Measurements from ENCODE around the gene PITX2. TPM values are rescaled to one million over a fixed set of nuclear protein-coding genes. Genes with fewer than 3 reads are reported as not detected.

The PITX2 gene
- polyA plus RNA-seq, 2 of the 4 experiments (the other 2 are of a cell fraction) = 1.1 to 2.6 TPM

DNA sequence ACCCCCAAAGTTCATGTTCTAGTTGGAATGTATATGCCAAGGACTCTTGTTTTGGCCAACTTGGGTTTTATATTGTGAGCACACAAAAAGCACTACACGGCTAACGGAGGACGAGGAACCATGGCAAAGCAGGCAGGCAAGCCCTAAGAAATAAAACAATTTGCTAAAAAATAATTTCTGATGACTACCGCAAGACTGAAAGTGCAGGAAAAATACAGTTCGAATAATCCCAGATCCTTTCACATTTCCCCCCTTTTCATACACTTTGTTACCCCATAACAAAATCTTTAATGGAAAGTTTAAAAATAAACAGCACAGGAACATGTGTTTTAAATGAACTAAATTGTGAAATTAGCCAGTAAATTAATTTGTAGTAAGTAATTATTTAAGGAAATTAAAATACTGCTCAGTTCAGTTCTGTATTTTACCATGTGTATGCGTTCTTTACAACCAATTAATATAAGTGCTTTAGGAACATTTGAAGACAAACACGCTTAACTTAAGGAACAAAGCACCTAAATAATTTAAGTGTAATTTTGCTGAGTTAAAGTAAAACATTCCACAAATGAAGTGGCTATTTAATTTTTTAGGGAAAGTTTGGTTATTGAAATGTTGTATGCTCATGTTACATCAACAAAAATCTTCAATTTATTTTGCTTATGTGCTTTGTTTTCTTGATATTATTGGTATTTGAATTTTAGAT is 12.4 kb upstream of the PITX2 start:
- WGBS (ENCODE audit: missing lambda C conversion rate) = 72% methylated on average over 7 of the region's 7 CpGs
- Histone ChIP-seq H3K4me1 (no peaks in the 10 kb centered on the region), H3K4me2 (peak overlapping the region; percentile 95; the same call in 2 of the 3 replicates), H3K4me3 (no peak overlapping the region), H3K9me3 (no peaks in the 10 kb centered on the region), H3K27ac (no peak overlapping the region)
- FAIRE-seq (no peak), DNase-seq (ENCODE audit: low read depth in 1 of 2, low spot score in 1 of 2) (no peak), ATAC-seq (no peak)
- POLR2A ChIA-PET = no interaction called here
- TF ChIP-seq POLR2A (IDR thresholded peaks at IDR 0.05; ENCODE audit: low read length) (no peak), SREBF2 (IDR thresholded peaks at IDR 0.05) (no peak), ZFP36 (IDR thresholded peaks at IDR 0.05; ENCODE audit: borderline replicate concordance, partially characterized antibody) (no peak), ZSCAN20 (CRISPR knock-in tag; IDR thresholded peaks at IDR 0.05) (no peak), CBX8 (IDR thresholded peaks at IDR 0.05) (no peak), NR3C1 (IDR thresholded peaks at IDR 0.05) (no peak), GATA3 (IDR thresholded peaks at IDR 0.05; ENCODE audit: borderline replicate concordance) (no peak), RAD21 (conservative IDR thresholded peaks at IDR 0.05 in 1 of 2, IDR thresholded peaks at IDR 0.05 in 1 of 2) (no peak), HOXB5 (CRISPR knock-in tag; IDR thresholded peaks at IDR 0.05) (no peak), NFE2L2 (conservative IDR thresholded peaks at IDR 0.05; ENCODE audit: low read length) (no peak), KDM5A (IDR thresholded peaks at IDR 0.05) (no peak), HOXB13 (CRISPR knock-in tag; IDR thresholded peaks at IDR 0.05; ENCODE audit: low read depth) (no peak), EP300 (IDR thresholded peaks at IDR 0.05) (no peak), FOSL2 (IDR thresholded peaks at IDR 0.05) (no peak), FOSL2 (CRISPR knock-in tag; IDR thresholded peaks at IDR 0.05) (no peak), KDM1A (IDR thresholded peaks at IDR 0.05; ENCODE audit: low read depth) (no peak)
- TF ChIP-seq, protein P1, sequence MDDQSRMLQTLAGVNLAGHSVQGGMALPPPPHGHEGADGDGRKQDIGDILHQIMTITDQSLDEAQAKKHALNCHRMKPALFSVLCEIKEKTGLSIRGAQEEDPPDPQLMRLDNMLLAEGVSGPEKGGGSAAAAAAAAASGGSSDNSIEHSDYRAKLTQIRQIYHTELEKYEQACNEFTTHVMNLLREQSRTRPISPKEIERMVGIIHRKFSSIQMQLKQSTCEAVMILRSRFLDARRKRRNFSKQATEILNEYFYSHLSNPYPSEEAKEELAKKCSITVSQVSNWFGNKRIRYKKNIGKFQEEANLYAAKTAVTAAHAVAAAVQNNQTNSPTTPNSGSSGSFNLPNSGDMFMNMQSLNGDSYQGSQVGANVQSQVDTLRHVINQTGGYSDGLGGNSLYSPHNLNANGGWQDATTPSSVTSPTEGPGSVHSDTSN (IDR thresholded peaks at IDR 0.05) = no peak
- TF ChIP-seq, protein P2, sequence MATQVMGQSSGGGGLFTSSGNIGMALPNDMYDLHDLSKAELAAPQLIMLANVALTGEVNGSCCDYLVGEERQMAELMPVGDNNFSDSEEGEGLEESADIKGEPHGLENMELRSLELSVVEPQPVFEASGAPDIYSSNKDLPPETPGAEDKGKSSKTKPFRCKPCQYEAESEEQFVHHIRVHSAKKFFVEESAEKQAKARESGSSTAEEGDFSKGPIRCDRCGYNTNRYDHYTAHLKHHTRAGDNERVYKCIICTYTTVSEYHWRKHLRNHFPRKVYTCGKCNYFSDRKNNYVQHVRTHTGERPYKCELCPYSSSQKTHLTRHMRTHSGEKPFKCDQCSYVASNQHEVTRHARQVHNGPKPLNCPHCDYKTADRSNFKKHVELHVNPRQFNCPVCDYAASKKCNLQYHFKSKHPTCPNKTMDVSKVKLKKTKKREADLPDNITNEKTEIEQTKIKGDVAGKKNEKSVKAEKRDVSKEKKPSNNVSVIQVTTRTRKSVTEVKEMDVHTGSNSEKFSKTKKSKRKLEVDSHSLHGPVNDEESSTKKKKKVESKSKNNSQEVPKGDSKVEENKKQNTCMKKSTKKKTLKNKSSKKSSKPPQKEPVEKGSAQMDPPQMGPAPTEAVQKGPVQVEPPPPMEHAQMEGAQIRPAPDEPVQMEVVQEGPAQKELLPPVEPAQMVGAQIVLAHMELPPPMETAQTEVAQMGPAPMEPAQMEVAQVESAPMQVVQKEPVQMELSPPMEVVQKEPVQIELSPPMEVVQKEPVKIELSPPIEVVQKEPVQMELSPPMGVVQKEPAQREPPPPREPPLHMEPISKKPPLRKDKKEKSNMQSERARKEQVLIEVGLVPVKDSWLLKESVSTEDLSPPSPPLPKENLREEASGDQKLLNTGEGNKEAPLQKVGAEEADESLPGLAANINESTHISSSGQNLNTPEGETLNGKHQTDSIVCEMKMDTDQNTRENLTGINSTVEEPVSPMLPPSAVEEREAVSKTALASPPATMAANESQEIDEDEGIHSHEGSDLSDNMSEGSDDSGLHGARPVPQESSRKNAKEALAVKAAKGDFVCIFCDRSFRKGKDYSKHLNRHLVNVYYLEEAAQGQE (IDR thresholded peaks at IDR 0.05) = no peak
- TF ChIP-seq, protein P3, sequence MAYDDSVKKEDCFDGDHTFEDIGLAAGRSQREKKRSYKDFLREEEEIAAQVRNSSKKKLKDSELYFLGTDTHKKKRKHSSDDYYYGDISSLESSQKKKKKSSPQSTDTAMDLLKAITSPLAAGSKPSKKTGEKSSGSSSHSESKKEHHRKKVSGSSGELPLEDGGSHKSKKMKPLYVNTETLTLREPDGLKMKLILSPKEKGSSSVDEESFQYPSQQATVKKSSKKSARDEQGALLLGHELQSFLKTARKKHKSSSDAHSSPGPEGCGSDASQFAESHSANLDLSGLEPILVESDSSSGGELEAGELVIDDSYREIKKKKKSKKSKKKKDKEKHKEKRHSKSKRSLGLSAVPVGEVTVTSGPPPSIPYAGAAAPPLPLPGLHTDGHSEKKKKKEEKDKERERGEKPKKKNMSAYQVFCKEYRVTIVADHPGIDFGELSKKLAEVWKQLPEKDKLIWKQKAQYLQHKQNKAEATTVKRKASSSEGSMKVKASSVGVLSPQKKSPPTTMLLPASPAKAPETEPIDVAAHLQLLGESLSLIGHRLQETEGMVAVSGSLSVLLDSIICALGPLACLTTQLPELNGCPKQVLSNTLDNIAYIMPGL (CRISPR knock-in tag; IDR thresholded peaks at IDR 0.05; ENCODE audit: borderline replicate concordance) = no peak
- TF ChIP-seq, protein P4, sequence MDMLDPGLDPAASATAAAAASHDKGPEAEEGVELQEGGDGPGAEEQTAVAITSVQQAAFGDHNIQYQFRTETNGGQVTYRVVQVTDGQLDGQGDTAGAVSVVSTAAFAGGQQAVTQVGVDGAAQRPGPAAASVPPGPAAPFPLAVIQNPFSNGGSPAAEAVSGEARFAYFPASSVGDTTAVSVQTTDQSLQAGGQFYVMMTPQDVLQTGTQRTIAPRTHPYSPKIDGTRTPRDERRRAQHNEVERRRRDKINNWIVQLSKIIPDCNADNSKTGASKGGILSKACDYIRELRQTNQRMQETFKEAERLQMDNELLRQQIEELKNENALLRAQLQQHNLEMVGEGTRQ (IDR thresholded peaks at IDR 0.05) = no peak
- CTCF ChIA-PET = no interaction called here

Data from A549 (cell line).